Astrocyte of the spinal cord (primary cell): Measurements from ENCODE around the gene DIPK1A.

Experiments
- DNase-seq: peaks from one replicate; pipeline ENCODE4 v3.0.0; 2011; ENCODE audit warnings: low read depth, low spot score
- H3K4me3 ChIP-seq: 2 replicates; pipeline ENCODE4 v1.5.1; 2011; ENCODE audit warnings: low read depth, mild to moderate bottlenecking, low read length, moderate library complexity
- in situ Hi-C: cut with HindIII; loops from 2 replicates; pipeline ENCODE4 v1.10.0; 2017; ENCODE audit warnings: low sequenced_read_pairs
- TF ChIP-seq, protein P1 (sequence below): IDR thresholded peaks from 2 replicates; pipeline ENCODE4 v1.5.1; 2012; ENCODE audit warnings: low read depth, mild to moderate bottlenecking, low read length, inconsistent platforms

Gene DIPK1A

DNA sequence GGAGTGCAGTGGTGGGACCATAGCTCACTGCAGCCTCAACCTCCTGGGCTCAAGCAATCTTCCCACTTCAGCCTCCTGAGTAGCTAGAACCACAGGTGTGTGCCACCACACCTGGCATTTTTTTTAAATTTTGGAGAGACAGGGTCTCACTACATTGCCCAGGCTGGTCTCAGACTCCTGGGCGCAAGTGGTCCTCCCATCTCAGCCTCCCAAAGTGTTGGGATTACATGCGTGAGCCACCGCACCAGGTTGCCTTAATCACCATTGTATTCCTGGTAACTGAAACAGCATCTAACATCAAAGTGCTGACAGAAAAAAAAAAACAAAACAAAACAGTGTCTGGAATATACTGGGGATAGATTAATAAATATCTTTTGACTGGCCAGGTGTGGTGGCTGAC, 111.2 kb downstream of the DIPK1A start:
- TF ChIP-seq, protein P1, sequence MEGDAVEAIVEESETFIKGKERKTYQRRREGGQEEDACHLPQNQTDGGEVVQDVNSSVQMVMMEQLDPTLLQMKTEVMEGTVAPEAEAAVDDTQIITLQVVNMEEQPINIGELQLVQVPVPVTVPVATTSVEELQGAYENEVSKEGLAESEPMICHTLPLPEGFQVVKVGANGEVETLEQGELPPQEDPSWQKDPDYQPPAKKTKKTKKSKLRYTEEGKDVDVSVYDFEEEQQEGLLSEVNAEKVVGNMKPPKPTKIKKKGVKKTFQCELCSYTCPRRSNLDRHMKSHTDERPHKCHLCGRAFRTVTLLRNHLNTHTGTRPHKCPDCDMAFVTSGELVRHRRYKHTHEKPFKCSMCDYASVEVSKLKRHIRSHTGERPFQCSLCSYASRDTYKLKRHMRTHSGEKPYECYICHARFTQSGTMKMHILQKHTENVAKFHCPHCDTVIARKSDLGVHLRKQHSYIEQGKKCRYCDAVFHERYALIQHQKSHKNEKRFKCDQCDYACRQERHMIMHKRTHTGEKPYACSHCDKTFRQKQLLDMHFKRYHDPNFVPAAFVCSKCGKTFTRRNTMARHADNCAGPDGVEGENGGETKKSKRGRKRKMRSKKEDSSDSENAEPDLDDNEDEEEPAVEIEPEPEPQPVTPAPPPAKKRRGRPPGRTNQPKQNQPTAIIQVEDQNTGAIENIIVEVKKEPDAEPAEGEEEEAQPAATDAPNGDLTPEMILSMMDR, result no peak
- H3K4me3 ChIP-seq, result no peak overlapping the region
- in situ Hi-C loops, result no loop called here
- no peak for DNase-seq

DNA sequence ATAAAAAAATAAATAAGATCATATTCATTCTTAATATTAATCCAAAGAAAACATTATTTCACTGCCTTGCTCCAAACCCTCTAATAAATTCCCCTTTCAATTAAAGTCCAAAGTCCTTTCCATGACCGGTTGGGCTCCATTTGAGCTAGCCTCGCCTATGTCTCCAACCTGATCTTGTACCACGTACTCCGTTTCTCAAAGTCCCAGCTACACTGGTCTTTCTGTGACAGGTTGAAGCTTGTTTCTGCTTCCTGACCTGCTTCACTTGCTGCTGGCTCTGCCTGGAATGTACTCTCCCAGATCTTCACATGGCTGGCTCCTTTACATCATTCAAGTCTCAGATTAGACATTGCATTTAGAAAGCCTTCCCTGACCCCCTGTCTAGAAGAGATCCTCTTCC, 113.1 kb downstream of the DIPK1A start:
- no peak for DNase-seq
- TF ChIP-seq, protein P1, result no peak
- no peak overlapping the region for H3K4me3 ChIP-seq
- in situ Hi-C loops, result no loop called here

DNA sequence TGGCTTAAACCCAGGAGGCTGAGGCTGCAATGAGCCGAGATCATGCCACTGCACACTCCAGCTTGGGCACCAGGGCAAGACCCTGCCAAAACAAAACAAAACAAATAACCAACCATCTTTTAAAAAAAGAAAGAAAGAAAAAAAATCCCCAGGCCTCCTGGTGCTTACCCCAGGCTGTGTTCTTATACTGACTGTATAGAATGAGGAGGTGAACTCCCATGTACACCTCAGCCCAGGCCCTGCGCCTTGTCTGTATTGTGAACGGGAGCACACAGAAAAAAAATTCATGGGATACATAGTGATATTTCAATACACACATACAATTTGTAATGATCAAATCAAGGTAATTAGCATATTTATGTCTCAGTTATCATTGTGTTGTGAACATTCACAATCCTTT, 115.4 kb downstream of the DIPK1A start:
- DNase-seq, result no peak
- TF ChIP-seq, protein P1, result no peak
- H3K4me3 ChIP-seq, result no peak overlapping the region
- in situ Hi-C loops, result no loop called here

- no peak for DNase-seq
- in situ Hi-C loops, result no loop called here
- TF ChIP-seq, protein P1, result no peak
These were observed 116.8 kb downstream of the DIPK1A start for GRCh38 chr1:92844439-92844838.

GRCh38 chr1:92843429-92844352, 117.6 kb downstream of the DIPK1A start:
- DNase-seq, result no peak
- H3K4me3 ChIP-seq, result no peak overlapping the region
- TF ChIP-seq, protein P1, result no peak
- in situ Hi-C loops, result no loop called here

More at GRCh38 chr1:92844439-92844838, 116.8 kb downstream of the DIPK1A start:
- H3K4me3 ChIP-seq, result no peak overlapping the region

DNA sequence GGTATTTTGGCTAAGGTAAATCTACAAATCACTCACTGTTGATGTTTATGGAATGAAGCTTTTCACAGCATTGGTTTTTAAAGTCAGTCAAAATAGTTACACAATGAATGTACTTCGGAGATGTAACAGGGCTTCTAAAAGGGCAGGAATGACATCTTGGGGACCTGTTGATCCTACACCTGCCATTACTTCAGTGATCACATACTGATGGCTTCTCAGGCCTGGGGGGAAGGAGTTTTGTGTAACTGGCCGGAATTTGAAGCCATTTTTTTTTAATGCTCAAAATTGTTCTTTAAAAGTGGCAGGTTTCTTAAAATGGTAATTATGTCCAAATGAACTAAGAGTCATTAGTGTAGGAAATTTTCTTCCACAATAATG, 118.2 kb downstream of the DIPK1A start:
- TF ChIP-seq, protein P1, result no peak

More for the DNA sequence above, 118.2 kb downstream of the DIPK1A start:
- no peak overlapping the region for H3K4me3 ChIP-seq
- DNase-seq, result no peak
- in situ Hi-C loops, result no loop called here
